Pulmonary artery endothelial cell (primary cell): ENCODE data around the gene EPHA2. TPM values are rescaled to one million over a fixed set of nuclear protein-coding genes. Genes with fewer than 3 reads are reported as not detected.
A peak's percentile ranks its signal among the peaks of the same experiment; 100 is the strongest.

Source experiments
- DNase-seq: peaks from one replicate; pipeline ENCODE4 v3.0.0-alpha.2; 2011; ENCODE audit warnings: low read depth, low spot score
- total RNA-seq: library from RNA; depleted of rRNA; stranded (reverse); fragments of >200 nt; gene quantifications from 2 replicates; pipeline ENCODE4 v1.2.3, GENCODE V29; 2014

Gene EPHA2
- total RNA-seq, 1 donor from 2014 or later = 103 TPM

DNA sequence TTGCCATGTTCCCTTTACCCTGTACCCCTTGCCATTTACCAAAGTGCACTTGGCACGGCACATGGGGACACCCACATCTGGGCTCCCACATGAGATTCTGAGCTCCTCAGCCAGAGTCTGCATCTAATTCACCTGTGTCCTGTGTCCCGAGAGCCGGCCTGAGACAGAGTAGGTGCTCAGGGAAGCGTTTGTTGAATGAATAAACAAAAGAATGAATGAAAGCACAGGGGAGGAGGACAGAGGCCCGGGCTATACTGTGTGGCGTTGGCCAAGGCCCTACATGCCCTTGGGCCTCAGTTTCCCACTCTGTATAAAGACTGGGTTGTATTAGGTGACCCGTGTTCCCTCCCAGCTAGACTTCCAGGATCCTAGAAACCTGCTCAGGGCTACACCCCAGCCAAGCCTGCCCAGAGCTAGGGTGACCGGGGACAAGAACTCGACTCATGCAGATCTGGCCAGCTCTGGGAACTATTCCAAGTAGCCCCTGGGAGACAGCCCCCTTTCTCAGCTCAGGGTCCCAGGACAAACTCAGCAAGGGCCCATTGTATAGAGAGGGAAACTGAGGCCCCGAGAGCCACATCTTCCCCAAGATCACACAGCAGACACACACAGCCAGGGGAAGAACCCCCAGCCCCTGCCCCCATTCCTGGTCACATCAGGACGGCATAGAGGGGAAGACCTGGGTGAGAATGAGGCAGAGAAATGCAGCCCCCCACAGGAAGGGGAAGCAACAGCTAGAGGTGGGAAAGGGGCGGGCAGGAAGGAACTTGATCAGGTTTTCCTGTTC lies 6.0 kb downstream of the EPHA2 start:
- no peak for DNase-seq

DNA sequence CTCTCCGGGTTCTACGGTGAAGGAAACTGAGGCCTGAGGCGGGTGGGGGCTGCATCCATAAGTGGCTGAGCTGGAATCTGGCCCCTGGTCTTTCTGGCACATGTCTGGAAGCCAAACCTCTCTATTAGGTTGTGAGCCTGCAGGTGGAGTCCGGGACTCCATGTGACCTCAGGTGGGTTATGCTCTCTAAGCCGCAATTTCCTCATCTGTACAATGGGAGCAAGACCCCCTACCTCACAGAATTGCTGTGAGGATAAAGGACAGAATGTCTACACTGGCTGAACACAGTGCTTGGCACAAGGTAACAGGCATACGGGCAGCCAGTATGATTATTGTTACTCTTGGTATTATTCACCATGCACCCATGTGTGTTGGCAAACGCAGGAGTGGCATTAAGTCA lies 6.7 kb downstream of the EPHA2 start:
- no peak for DNase-seq

GRCh38 chr1:16148329-16149092 lies 7.4 kb downstream of the EPHA2 start:
- no peak for DNase-seq

DNA sequence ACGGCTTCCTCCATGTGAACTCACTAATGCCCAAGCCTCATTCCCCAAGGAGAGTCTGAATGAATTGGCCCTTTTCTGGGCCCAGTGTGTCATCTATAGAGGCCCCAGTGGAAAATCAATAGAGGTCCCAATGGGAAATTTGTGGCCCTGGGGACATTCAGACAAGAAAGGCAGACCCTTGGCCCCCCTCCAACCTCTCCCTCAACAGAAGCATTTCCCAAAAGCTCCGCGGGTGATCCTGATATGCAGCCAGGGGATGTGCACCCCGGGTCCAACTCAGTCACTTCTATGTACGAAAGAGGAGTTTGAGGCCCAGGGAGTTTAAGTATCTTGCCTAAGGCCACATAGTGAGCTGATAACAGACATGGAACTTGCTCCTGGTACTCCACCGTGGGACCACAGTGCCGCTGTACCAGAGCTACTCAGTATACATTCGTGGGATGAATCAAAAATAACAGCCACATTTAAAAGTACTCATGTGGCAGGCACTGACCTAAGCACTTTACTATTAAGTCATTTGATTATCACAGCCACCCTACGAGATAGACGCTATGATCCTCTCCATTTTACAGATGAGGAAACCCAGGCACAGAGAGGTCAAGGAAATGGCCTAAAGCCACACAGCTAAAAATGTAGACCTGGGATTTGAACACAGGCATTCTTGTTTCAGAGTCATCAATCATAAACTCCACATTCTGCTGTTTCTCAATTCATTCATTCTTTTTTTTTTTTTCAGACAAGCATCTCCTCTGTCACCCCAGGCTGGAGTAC lies 8.5 kb downstream of the EPHA2 start:
- no peak for DNase-seq

DNA sequence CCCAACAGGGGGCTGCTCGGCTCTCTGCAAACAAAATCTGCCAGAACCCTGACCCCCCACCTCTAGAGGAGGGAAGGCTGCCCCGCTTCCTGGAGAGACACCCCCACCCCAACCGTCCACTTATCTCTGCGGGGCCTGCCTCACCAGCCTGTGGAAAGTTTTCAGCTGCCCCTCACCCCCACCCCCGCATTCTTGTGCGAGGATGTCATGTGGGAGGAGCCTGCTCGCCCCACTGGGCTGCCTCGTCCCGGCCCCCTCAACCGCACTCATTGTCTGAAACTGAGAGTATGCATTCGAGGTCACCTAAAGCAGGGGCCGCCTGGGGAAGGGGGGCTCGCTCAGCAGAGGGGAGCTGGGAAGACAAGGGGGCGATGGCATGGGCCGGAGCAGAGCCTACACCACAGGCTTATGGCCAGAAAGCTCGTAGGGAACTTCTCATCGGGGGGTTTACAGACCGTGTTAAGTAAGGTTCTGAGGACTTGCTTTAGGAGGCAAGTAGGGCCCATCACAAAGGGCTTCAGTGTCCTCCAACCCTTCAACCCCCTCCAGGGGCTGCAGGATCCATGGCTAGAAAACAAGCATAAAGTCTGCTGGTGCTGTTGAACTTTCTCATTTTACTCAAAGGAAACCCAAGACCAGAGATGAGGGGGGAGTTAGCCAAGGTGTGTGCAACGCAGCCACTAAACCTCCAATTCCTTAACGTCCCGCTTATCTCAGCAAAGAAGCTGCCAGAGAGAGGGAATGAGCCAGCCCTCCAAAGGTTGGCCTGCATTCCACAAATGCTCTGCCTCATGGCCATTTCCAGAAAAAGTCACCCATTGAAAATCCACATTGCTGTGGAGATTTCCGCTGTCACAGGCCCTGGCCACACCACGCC lies 9.4 kb downstream of the EPHA2 start:
- peak; percentile 82 for DNase-seq

DNA sequence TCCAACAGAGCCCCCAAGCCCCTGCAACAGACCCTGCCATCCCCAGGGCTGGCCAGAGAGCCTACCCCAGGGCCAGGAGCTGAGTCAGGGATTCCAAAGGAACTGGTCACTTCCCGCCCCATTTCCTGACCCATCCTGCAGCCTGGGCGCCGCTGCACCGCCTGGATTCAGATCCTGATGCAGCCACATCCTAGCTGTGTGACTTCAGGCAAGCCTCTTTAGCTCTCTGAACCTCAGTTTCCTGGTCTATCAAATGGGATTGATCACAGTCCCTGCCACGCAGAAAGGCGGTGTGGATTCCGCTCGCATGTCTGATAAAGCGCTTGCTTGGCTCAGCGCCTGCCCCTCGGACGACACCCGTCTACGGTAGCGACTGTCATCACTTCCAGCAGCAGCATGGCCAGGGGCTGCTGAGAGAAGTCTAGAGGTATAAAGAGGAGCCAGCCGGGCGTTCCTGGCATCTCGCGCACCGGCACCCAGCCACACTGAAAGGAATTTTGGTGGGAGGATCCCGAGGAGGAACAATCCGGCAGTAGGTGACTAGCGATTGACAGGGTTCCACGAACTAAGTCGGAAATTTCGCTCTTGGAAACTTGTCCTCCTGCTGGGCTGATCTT lies 10.1 kb downstream of the EPHA2 start:
- peak; percentile 94 for DNase-seq

DNA sequence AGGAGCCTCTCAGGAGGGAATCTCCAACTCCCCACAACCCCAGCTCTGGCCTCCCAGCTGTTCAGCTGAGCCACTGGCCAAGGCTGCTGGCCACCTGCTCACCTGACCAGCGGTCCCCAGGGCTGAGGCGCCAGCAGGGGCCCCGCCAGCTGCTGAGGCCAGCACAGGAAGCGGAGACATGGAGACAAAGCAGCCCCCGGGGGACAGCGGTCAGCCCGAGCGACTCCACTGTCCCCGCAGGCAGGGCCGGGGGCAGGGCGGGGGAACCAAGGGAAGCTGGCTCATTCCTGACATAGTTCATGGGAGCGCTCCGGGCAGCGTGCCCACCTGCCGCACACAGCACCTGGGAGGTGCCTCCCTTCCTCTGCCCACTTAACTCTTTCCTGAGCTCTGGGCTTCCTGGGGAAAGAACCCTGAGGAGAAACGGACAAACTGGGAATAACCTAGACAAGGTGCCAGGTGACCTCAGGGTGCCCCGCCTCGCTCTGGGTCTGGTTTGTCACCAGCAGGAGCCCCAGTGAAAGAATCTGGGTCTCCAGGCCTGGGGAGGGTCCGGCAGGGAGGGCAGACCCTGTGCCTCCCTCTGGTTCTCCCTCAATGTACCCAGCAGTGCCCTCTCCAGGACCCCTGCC lies 10.7 kb downstream of the EPHA2 start:
- DNase-seq = peak; percentile 80

DNA sequence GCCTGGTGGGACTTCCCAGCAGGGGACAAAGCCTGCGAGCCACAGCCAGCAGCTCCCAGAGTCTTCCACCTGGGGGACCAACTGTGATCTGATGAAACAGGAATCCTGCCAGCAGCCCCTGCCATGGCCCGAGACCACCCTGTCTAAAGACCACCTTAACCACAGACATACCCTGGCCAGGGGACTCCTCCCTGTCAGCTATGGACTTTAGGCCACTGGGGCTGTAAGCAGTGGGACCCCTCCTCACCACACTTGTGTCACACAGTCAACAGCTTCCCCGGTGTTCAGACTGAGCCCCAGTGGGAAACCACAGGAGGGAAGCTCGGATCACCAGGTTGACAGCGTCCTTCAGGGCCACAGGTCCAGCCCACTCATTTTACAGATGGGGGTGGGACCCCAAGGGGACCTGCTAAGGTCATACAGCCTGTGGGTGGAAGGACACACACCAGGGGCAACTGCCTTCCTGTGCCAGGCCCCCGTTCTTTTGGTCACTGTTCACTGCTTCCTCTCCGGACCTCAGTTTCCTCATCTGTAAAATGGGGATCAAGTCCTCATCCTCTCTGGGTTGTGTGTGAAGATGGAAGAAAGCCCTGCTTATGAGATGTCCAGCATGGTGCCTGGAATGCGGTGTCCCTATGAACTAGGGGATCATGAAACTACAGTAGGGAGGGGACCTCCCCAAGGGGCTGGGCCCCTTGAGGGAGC lies 11.4 kb downstream of the EPHA2 start:
- DNase-seq = no peak

- no peak for DNase-seq
Measured at GRCh38 chr1:16143566-16144324, 12.1 kb downstream of the EPHA2 start.

DNA sequence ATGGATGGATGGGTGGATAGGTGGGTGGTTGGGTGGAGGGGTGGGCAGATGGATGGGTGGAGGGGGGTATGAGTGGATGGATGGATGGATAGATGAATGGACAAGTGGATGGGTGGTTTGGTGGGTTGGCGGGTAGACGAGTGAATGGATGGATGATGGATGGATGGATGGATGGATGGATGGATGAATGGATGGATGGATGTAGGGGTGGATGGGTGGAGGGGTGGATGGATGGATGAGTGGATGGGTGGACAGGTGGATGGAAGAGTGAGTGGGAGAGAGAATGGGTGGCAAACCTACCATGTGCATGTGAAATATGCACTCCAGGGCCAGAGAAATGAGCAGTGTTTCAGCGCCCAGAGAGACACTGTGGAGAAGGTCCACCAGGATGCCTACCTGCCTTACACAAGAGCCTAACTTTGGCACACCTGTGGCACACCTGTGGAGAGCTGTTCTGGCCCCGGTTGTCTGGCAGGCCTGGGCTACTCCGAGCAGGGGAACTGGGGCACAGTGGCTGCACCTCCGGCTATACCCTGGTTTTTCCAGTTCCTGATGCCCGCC lies 12.8 kb downstream of the EPHA2 start:
- DNase-seq = no peak

DNA sequence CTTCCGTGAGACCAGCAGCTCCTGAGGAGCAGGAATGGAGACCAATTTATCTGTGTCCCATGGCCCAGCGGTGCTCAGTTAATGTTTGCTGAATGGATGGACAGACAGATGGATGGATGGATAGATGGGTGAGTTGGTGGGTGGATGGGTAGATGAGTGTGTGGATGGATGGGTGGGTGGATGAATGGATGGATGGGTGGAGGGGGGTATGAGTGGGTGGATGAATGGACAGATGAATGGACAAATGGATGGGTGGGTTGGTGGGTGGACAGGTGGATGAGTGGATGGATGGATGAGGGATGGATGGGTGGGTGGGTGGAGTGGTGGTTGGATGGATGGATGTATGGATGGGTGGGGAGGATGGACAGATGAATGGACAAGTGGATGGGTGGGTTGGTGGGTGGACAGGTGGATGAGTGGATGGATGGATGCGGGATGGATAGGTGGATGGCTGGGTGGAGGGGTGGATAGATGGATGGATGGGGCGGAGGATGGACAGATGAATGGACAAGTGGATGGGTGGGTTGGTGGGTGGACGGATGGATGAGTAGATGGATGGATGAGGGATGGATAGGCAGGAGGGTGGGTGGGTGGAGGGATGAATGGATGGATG lies 13.4 kb downstream of the EPHA2 start:
- no peak for DNase-seq

- peak; percentile 47 for DNase-seq
Measured at GRCh38 chr1:16141573-16142336, 14.1 kb downstream of the EPHA2 start.

- DNase-seq = no peak
Measured at GRCh38 chr1:16140068-16140596, 15.7 kb downstream of the EPHA2 start.

DNA sequence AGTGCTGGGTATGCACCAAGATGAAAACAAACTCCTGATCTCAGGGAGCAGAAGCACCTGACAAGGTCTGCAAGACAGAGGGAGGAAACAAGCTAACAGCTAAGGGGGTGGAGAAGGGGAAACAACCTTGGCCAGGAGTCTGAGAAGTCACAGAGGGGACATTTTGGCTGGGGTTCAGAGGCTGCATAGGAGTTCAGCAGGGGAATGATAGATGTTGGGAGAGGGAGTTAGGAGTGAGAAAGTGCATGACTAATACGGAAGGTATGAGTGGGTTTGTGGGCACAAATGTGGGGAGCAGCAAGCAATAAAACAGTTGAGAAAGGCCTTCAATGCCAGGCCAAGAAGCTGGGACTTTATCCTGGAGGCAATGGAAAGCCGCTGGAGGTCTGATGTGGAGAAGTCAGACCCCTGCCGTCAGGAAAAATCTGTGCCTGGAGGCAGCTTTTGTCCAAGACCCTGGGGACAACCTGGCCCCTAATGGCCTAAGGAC lies 16.4 kb downstream of the EPHA2 start:
- no peak for DNase-seq

DNA sequence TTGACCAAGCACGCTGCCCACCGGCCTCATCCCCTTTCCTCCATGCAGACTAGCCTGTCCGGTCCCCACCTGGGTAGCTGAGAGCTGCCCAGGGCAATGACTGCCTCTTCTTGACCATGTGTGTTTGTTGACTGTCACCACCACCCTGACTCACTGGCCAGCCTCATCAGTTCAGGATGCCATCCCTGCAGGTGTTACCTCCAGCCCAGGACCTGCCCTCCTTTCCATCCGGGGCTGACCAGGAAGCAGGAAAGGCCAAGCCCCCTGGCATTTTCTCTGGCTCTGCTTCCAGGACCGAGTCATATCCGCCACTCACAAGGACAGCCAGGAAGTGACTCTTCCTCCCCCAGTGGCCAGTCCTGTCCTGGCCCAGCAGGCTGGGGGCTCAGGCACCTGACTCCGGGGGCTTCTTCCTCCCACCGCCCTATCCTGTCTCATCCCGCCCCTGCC lies 17.1 kb downstream of the EPHA2 start:
- no peak for DNase-seq

- no peak for DNase-seq
Measured at GRCh38 chr1:16137890-16138467, 17.9 kb downstream of the EPHA2 start.
